Measurements from ENCODE around the gene HRH3. TPM values are rescaled to one million over a fixed set of nuclear protein-coding genes. Genes with fewer than 3 reads are reported as not detected.
A peak's percentile ranks its signal among the peaks of the same experiment; 100 is the strongest.

HRH3 gene
- not detected for polyA plus RNA-seq (ENCODE audit: low read depth in 6 of 6)

GRCh38 chr20:62219992-62220665, at the start of gene HRH3:
Gene HRH3 (minus strand): TSS chr20:62220278. CDS start chr20:62219970, 308 bp downstream.
- Mint-ChIP-seq H3K36me3 (no peaks in the 10 kb centered on the region), H3K27me3 (peaks cover 8 to 85% (median 59%) of the 10 kb centered on the region in 3 donors), H3K27ac (no peak within 1 kb of the TSS), H3K4me3 (peak within 1 kb of the TSS in 7 of 8 donors; percentile 61 to 82 (median 67)), H3K4me1 (peaks cover 6 to 8% (median 7%) of the 10 kb centered on the region in 3 donors), H3K9me3 (peaks cover 0 to 3% (median 0%) of the 10 kb centered on the region in 7 donors)
- peak; percentile 75 to 83 for ATAC-seq (ENCODE audit: low read depth in 2 of 2)
- peak; percentile 41 for DNase-seq

- Mint-ChIP-seq H3K36me3 (peaks cover under 1 to 20% of the 10 kb centered on the region in 2 donors), H3K9me3 (no peaks in the 10 kb centered on the region), H3K4me3 (no peak overlapping the region), H3K27me3 (no peaks in the 10 kb centered on the region), H3K4me1 (peaks cover 12 to 26% (median 18%) of the 10 kb centered on the region in 3 donors), H3K27ac (no peak overlapping the region)
- no peak for ATAC-seq (ENCODE audit: low read depth in 2 of 2)
- DNase-seq, result no peak
Observed at GRCh38 chr20:62269871-62270270, 49.8 kb upstream of the HRH3 start.

- H3K9me3 Mint-ChIP-seq, result peaks cover 0 to 2% (median 0%) of the 10 kb centered on the region in 7 donors
- H3K4me1 Mint-ChIP-seq, result peaks cover 8 to 21% (median 13%) of the 10 kb centered on the region in 3 donors
- DNase-seq (no peak), ATAC-seq (ENCODE audit: low read depth in 2 of 2) (no peak)
- H3K27ac Mint-ChIP-seq, result no peak overlapping the region
- H3K27me3 Mint-ChIP-seq, result no peaks in the 10 kb centered on the region
- peaks cover 5 to 24% of the 10 kb centered on the region in 2 donors for H3K36me3 Mint-ChIP-seq
- H3K4me3 Mint-ChIP-seq, result no peak overlapping the region
Observed at GRCh38 chr20:62269378-62269777, 49.3 kb upstream of the HRH3 start.

- no peak for DNase-seq
- Mint-ChIP-seq H3K4me1 (peaks cover 0 to 11% (median 3%) of the 10 kb centered on the region in 3 donors), H3K27me3 (no peaks in the 10 kb centered on the region), H3K36me3 (peaks cover 5 to 24% of the 10 kb centered on the region in 2 donors), H3K27ac (peak overlapping the region in 1 of 6 donors; percentile 33), H3K4me3 (no peak overlapping the region), H3K9me3 (peaks cover 0 to 2% (median 0%) of the 10 kb centered on the region in 7 donors)
- ATAC-seq (ENCODE audit: low read depth in 2 of 2), result no peak
Observed at GRCh38 chr20:62268228-62268900, 48.3 kb upstream of the HRH3 start.

- Mint-ChIP-seq H3K27ac (peak overlapping the region in 1 of 6 donors; percentile 30), H3K4me1 (peaks cover 0 to 9% (median 0%) of the 10 kb centered on the region in 3 donors), H3K9me3 (peaks cover 0 to 2% (median 0%) of the 10 kb centered on the region in 7 donors), H3K27me3 (no peaks in the 10 kb centered on the region), H3K36me3 (peaks cover 5 to 21% of the 10 kb centered on the region in 2 donors), H3K4me3 (no peak overlapping the region)
- no peak for ATAC-seq (ENCODE audit: low read depth in 2 of 2)
- DNase-seq, result no peak
Observed at GRCh38 chr20:62267543-62267942, 47.5 kb upstream of the HRH3 start.

GRCh38 chr20:62266851-62267250, 46.8 kb upstream of the HRH3 start:
- Mint-ChIP-seq H3K4me1 (peaks cover 0 to 10% (median 0%) of the 10 kb centered on the region in 3 donors), H3K36me3 (peaks cover 5 to 16% of the 10 kb centered on the region in 2 donors), H3K27me3 (no peaks in the 10 kb centered on the region), H3K9me3 (peaks cover 0 to 2% (median 0%) of the 10 kb centered on the region in 7 donors), H3K27ac (no peak overlapping the region), H3K4me3 (no peak overlapping the region)
- ATAC-seq (ENCODE audit: low read depth in 2 of 2) (no peak), DNase-seq (no peak)

- H3K4me1 Mint-ChIP-seq, result peaks cover 0 to 10% (median 0%) of the 10 kb centered on the region in 3 donors
- H3K27me3 Mint-ChIP-seq, result no peaks in the 10 kb centered on the region
- H3K27ac Mint-ChIP-seq, result no peak overlapping the region
- ATAC-seq (ENCODE audit: low read depth in 2 of 2) (no peak), DNase-seq (no peak)
- no peak overlapping the region for H3K4me3 Mint-ChIP-seq
- peaks cover 5 to 16% of the 10 kb centered on the region in 2 donors for H3K36me3 Mint-ChIP-seq
- H3K9me3 Mint-ChIP-seq, result peaks cover 0 to 2% (median 0%) of the 10 kb centered on the region in 7 donors
Observed at GRCh38 chr20:62266340-62266739, 46.3 kb upstream of the HRH3 start.

GRCh38 chr20:62265365-62265764, 45.3 kb upstream of the HRH3 start:
- Mint-ChIP-seq H3K27ac (peak overlapping the region in 2 of 6 donors; percentile 49 to 69), H3K9me3 (peaks cover 0 to 2% (median 0%) of the 10 kb centered on the region in 7 donors), H3K36me3 (peaks cover 5 to 16% of the 10 kb centered on the region in 2 donors), H3K4me3 (no peak overlapping the region), H3K27me3 (no peaks in the 10 kb centered on the region), H3K4me1 (peaks cover 0 to 10% (median 0%) of the 10 kb centered on the region in 3 donors)
- no peak for DNase-seq
- no peak for ATAC-seq (ENCODE audit: low read depth in 2 of 2)

GRCh38 chr20:62263396-62263795, 43.3 kb upstream of the HRH3 start:
- DNase-seq (no peak), ATAC-seq (ENCODE audit: low read depth in 2 of 2) (no peak)
- Mint-ChIP-seq H3K36me3 (peaks cover 5 to 16% of the 10 kb centered on the region in 2 donors), H3K27me3 (no peaks in the 10 kb centered on the region), H3K4me3 (no peak overlapping the region), H3K9me3 (peaks cover 0 to 2% (median 0%) of the 10 kb centered on the region in 7 donors), H3K27ac (no peak overlapping the region), H3K4me1 (peaks cover 0 to 8% (median 3%) of the 10 kb centered on the region in 3 donors)

GRCh38 chr20:62262064-62262463, 42.0 kb upstream of the HRH3 start:
- H3K4me3 Mint-ChIP-seq, result no peak overlapping the region
- peaks cover 0 to 2% (median 0%) of the 10 kb centered on the region in 7 donors for H3K9me3 Mint-ChIP-seq
- H3K4me1 Mint-ChIP-seq, result peaks cover 0 to 8% (median 5%) of the 10 kb centered on the region in 3 donors
- H3K27ac Mint-ChIP-seq, result no peak overlapping the region
- H3K36me3 Mint-ChIP-seq, result peaks cover 5 to 16% of the 10 kb centered on the region in 2 donors
- no peak for DNase-seq
- ATAC-seq (ENCODE audit: low read depth in 2 of 2), result no peak
- no peaks in the 10 kb centered on the region for H3K27me3 Mint-ChIP-seq

- Mint-ChIP-seq H3K4me3 (peak overlapping the region in 1 of 8 donors; percentile 44), H3K27ac (no peak overlapping the region), H3K36me3 (peaks cover 5 to 6% of the 10 kb centered on the region in 2 donors)
Observed at GRCh38 chr20:62259294-62259565, 39.2 kb upstream of the HRH3 start.

GRCh38 chr20:62258499-62259293, 38.6 kb upstream of the HRH3 start:
- H3K27ac Mint-ChIP-seq, result no peak overlapping the region
- DNase-seq (no peak), ATAC-seq (ENCODE audit: low read depth in 2 of 2) (no peak)
- peaks cover 5 to 6% of the 10 kb centered on the region in 2 donors for H3K36me3 Mint-ChIP-seq
- H3K4me1 Mint-ChIP-seq, result peaks cover 8 to 21% (median 16%) of the 10 kb centered on the region in 3 donors
- H3K4me3 Mint-ChIP-seq, result peak overlapping the region in 1 of 8 donors; percentile 44
- H3K27me3 Mint-ChIP-seq, result no peaks in the 10 kb centered on the region
- no peaks in the 10 kb centered on the region for H3K9me3 Mint-ChIP-seq

More at GRCh38 chr20:62259294-62259565, 39.2 kb upstream of the HRH3 start:
- Mint-ChIP-seq H3K27me3 (no peaks in the 10 kb centered on the region), H3K9me3 (no peaks in the 10 kb centered on the region), H3K4me1 (peaks cover 7 to 17% (median 13%) of the 10 kb centered on the region in 3 donors)
- ATAC-seq (ENCODE audit: low read depth in 2 of 2) (no peak), DNase-seq (no peak)

GRCh38 chr20:62255976-62256375, 35.9 kb upstream of the HRH3 start:
- no peak overlapping the region for H3K4me3 Mint-ChIP-seq
- ATAC-seq (ENCODE audit: low read depth in 2 of 2) (no peak), DNase-seq (no peak)
- H3K27ac Mint-ChIP-seq, result no peak overlapping the region
- no peaks in the 10 kb centered on the region for H3K27me3 Mint-ChIP-seq
- H3K9me3 Mint-ChIP-seq, result no peaks in the 10 kb centered on the region
- H3K36me3 Mint-ChIP-seq, result peaks cover 5 to 6% of the 10 kb centered on the region in 2 donors
- peaks cover 15 to 27% (median 18%) of the 10 kb centered on the region in 3 donors for H3K4me1 Mint-ChIP-seq

All from naive B cell (primary cell).